Measurements from ENCODE around the gene C11orf98. TPM values are rescaled to one million over a fixed set of nuclear protein-coding genes. Genes with fewer than 3 reads are reported as not detected.

The C11orf98 gene
- polyA plus RNA-seq, 1 donor from 2014 or later: 92.0 TPM

GRCh38 chr11:62687508-62688396 lies 22.7 kb upstream of the C11orf98 start:
- no peak overlapping the region for H2AFZ ChIP-seq (ENCODE audit: low read depth, low read length)
- no peak overlapping the region for H3K27ac ChIP-seq (ENCODE audit: low read length)
- no peak overlapping the region for H3K4me3 ChIP-seq (ENCODE audit: low read length)
- no peaks in the 10 kb centered on the region for H3F3A ChIP-seq (ENCODE audit: insufficient read depth, low read length, poor library complexity, severe bottlenecking)
- H3K9me2 ChIP-seq (ENCODE audit: insufficient read depth, low read length): no peaks in the 10 kb centered on the region
- no peak for TF ChIP-seq POLR2AphosphoS5 (IDR thresholded peaks at IDR 0.05)
- H3K9me3 ChIP-seq (ENCODE audit: low read length): no peaks in the 10 kb centered on the region
- H3K4me2 ChIP-seq (ENCODE audit: low read length): no peak overlapping the region
- no peak overlapping the region for H3K9ac ChIP-seq (ENCODE audit: low read length)
- no peaks in the 10 kb centered on the region for H3K79me2 ChIP-seq (replicated peaks; ENCODE audit: insufficient read depth, low read length)
- no peaks in the 10 kb centered on the region for H3K27me3 ChIP-seq (ENCODE audit: insufficient read depth, low read depth, low read length)
- H4K20me1 ChIP-seq (ENCODE audit: insufficient read depth): no peaks in the 10 kb centered on the region
- H3K36me3 ChIP-seq (ENCODE audit: insufficient read depth, low read length): no peaks in the 10 kb centered on the region

- H3K4me3 ChIP-seq (ENCODE audit: low read length): no peak overlapping the region
- H3F3A ChIP-seq (ENCODE audit: insufficient read depth, low read length, poor library complexity, severe bottlenecking): no peaks in the 10 kb centered on the region
- no peak overlapping the region for H3K9ac ChIP-seq (ENCODE audit: low read length)
- H2AFZ ChIP-seq (ENCODE audit: low read depth, low read length): no peak overlapping the region
- H3K36me3 ChIP-seq (ENCODE audit: insufficient read depth, low read length): no peaks in the 10 kb centered on the region
- no peaks in the 10 kb centered on the region for H4K20me1 ChIP-seq (ENCODE audit: insufficient read depth)
- no peak overlapping the region for H3K4me2 ChIP-seq (ENCODE audit: low read length)
- no peak overlapping the region for H3K27ac ChIP-seq (ENCODE audit: low read length)
- peaks cover 8% of the 10 kb centered on the region for H3K79me2 ChIP-seq (replicated peaks; ENCODE audit: insufficient read depth, low read length)
- no peaks in the 10 kb centered on the region for H3K9me2 ChIP-seq (ENCODE audit: insufficient read depth, low read length)
- no peaks in the 10 kb centered on the region for H3K27me3 ChIP-seq (ENCODE audit: insufficient read depth, low read depth, low read length)
- H3K9me3 ChIP-seq (ENCODE audit: low read length): no peaks in the 10 kb centered on the region
- TF ChIP-seq TAF1 (IDR thresholded peaks at IDR 0.05; ENCODE audit: low read depth): no peak
- TF ChIP-seq, protein P1, sequence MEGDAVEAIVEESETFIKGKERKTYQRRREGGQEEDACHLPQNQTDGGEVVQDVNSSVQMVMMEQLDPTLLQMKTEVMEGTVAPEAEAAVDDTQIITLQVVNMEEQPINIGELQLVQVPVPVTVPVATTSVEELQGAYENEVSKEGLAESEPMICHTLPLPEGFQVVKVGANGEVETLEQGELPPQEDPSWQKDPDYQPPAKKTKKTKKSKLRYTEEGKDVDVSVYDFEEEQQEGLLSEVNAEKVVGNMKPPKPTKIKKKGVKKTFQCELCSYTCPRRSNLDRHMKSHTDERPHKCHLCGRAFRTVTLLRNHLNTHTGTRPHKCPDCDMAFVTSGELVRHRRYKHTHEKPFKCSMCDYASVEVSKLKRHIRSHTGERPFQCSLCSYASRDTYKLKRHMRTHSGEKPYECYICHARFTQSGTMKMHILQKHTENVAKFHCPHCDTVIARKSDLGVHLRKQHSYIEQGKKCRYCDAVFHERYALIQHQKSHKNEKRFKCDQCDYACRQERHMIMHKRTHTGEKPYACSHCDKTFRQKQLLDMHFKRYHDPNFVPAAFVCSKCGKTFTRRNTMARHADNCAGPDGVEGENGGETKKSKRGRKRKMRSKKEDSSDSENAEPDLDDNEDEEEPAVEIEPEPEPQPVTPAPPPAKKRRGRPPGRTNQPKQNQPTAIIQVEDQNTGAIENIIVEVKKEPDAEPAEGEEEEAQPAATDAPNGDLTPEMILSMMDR (IDR thresholded peaks at IDR 0.05; ENCODE audit: poor library complexity, severe bottlenecking): no peak
- no peak for TF ChIP-seq RAD21 (conservative IDR thresholded peaks at IDR 0.05)
- TF ChIP-seq MXI1 (conservative IDR thresholded peaks at IDR 0.05; ENCODE audit: poor library complexity, severe bottlenecking): no peak
- no peak for TF ChIP-seq POLR2AphosphoS5 (IDR thresholded peaks at IDR 0.05)
- TF ChIP-seq EZH2 (IDR thresholded peaks at IDR 0.05; ENCODE audit: borderline replicate concordance, insufficient read depth, low read length, poor library complexity, severe bottlenecking): no peak
- TF ChIP-seq REST (IDR thresholded peaks at IDR 0.05; ENCODE audit: borderline replicate concordance): no peak
- TF ChIP-seq SMC3 (conservative IDR thresholded peaks at IDR 0.05; ENCODE audit: poor library complexity): no peak
- TF ChIP-seq EP300 (conservative IDR thresholded peaks at IDR 0.05; ENCODE audit: poor library complexity, severe bottlenecking): no peak
Observed at GRCh38 chr11:62682518-62682917, 17.5 kb upstream of the C11orf98 start.

All from neural cell (in vitro differentiated cells).